ENCODE results near the gene PDILT.

Gene PDILT

DNA sequence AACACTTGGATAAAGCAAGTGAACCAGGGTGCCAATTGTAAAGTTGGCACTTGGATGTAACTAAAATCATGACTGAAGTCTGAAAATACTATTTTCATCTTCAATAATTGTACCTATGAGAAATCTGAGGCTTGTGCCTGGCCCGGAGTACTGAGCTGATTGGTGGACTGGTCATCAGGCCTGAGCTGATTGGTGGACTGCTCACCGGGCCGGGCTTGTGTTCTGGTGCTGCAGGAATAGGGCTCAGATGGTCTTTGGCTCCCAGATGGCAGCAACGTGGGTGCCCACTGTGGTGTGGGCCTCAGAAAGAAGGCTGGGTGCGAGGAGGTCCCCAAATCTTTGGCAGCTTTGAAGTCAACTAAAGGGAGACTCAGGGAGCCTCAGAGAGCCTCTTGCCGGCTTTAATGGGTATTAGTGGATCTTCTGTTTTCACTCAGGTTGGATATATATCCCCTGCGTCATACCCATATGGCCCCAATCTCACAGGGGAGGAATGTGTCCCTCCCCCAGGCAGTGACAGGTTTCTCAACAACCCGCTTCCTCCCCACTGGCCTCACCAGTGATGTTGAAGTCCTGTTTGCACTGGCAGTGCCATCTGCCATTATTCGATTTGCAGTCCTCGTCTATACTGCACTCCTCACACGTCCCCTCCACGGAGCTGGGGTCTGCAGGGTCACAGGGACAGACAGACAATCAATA lies 56.7 kb downstream of the PDILT start:
- no peaks in the 10 kb centered on the region for H3K9me3 ChIP-seq (ENCODE audit: low read length)
- H3K9me2 ChIP-seq (ENCODE audit: low read depth, low read length) = no peaks in the 10 kb centered on the region
- no peaks in the 10 kb centered on the region for H3K79me2 ChIP-seq (ENCODE audit: insufficient read depth, low read length)
- no peaks in the 10 kb centered on the region for H3K36me3 ChIP-seq (ENCODE audit: insufficient read depth, low read length)
- no peak overlapping the region for H3K9ac ChIP-seq (ENCODE audit: low read length)
- H3F3A ChIP-seq (ENCODE audit: insufficient read depth, low read length) = no peaks in the 10 kb centered on the region
- no peak overlapping the region for H3K27ac ChIP-seq (ENCODE audit: low read depth, low read length, poor library complexity, severe bottlenecking)
- H3K4me3 ChIP-seq (ENCODE audit: low read depth, low read length, poor library complexity, severe bottlenecking) = no peak overlapping the region
- H2AFZ ChIP-seq (ENCODE audit: low read length) = no peak overlapping the region
- no peaks in the 10 kb centered on the region for H3K4me1 ChIP-seq (ENCODE audit: insufficient read depth, low read length, severe bottlenecking)
- TF ChIP-seq EZH2 (IDR thresholded peaks at IDR 0.05; ENCODE audit: borderline replicate concordance, low read length) = no peak
- TF ChIP-seq, protein P1, sequence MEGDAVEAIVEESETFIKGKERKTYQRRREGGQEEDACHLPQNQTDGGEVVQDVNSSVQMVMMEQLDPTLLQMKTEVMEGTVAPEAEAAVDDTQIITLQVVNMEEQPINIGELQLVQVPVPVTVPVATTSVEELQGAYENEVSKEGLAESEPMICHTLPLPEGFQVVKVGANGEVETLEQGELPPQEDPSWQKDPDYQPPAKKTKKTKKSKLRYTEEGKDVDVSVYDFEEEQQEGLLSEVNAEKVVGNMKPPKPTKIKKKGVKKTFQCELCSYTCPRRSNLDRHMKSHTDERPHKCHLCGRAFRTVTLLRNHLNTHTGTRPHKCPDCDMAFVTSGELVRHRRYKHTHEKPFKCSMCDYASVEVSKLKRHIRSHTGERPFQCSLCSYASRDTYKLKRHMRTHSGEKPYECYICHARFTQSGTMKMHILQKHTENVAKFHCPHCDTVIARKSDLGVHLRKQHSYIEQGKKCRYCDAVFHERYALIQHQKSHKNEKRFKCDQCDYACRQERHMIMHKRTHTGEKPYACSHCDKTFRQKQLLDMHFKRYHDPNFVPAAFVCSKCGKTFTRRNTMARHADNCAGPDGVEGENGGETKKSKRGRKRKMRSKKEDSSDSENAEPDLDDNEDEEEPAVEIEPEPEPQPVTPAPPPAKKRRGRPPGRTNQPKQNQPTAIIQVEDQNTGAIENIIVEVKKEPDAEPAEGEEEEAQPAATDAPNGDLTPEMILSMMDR (IDR thresholded peaks at IDR 0.05; ENCODE audit: low read length) = no peak
- H4K20me1 ChIP-seq (ENCODE audit: insufficient read depth, low read length) = no peaks in the 10 kb centered on the region
- H3K4me2 ChIP-seq (ENCODE audit: low read length) = no peak overlapping the region
- H3K27me3 ChIP-seq (ENCODE audit: insufficient read depth, low read length) = no peaks in the 10 kb centered on the region

DNA sequence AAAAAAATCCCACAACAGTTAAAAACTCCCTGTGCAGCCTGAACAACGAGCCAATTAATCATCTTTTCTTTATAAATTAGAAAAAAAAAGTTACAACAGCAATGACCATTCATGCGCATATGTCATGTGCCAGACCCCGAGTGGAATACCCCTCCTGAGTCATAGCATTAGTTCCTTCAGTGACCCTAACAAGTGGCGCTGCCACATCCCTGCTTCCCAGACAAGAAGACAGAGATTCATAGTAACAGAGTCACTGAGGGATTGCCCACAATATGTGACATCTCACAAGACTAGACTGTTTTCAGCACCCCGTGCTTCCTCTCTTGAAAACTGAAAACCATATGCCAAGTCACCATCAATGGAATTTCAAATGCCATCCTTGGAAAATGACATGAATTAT lies 59.9 kb downstream of the PDILT start:
- no peaks in the 10 kb centered on the region for H3F3A ChIP-seq (ENCODE audit: insufficient read depth, low read length)
- no peak for TF ChIP-seq EZH2 (IDR thresholded peaks at IDR 0.05; ENCODE audit: borderline replicate concordance, low read length)
- TF ChIP-seq, protein P1 (IDR thresholded peaks at IDR 0.05; ENCODE audit: low read length) = no peak
- H3K9me3 ChIP-seq (ENCODE audit: low read length) = no peaks in the 10 kb centered on the region
- no peak overlapping the region for H3K9ac ChIP-seq (ENCODE audit: low read length)
- no peaks in the 10 kb centered on the region for H3K36me3 ChIP-seq (ENCODE audit: insufficient read depth, low read length)
- no peaks in the 10 kb centered on the region for H3K9me2 ChIP-seq (ENCODE audit: low read depth, low read length)
- H3K4me1 ChIP-seq (ENCODE audit: insufficient read depth, low read length, severe bottlenecking) = no peaks in the 10 kb centered on the region
- no peak overlapping the region for H2AFZ ChIP-seq (ENCODE audit: low read length)
- no peak overlapping the region for H3K4me2 ChIP-seq (ENCODE audit: low read length)
- H3K79me2 ChIP-seq (ENCODE audit: insufficient read depth, low read length) = no peaks in the 10 kb centered on the region
- H3K27me3 ChIP-seq (ENCODE audit: insufficient read depth, low read length) = no peaks in the 10 kb centered on the region
- no peak overlapping the region for H3K27ac ChIP-seq (ENCODE audit: low read depth, low read length, poor library complexity, severe bottlenecking)
- H3K4me3 ChIP-seq (ENCODE audit: low read depth, low read length, poor library complexity, severe bottlenecking) = no peak overlapping the region
- no peaks in the 10 kb centered on the region for H4K20me1 ChIP-seq (ENCODE audit: insufficient read depth, low read length)

DNA sequence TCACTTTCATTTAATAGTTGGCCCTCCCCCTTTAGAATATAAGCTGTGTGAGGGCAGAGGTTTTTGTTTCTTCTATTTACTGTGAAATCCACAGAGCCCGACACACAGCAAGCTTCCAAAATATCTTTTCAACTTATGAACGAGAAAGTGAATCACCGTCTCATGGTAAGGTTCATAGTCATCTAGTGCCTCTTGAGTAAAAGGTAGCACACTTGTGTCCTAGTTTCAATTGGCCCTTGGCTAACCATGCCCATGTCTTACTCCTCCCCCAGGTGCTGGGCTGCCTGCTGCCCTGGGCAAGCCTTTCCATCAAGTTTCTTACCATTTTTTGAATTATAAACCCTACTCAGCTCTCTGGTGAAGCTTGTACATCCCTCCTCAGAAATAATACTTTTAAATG lies 64.8 kb downstream of the PDILT start:
- no peaks in the 10 kb centered on the region for H3F3A ChIP-seq (ENCODE audit: insufficient read depth, low read length)
- no peaks in the 10 kb centered on the region for H3K9me3 ChIP-seq (ENCODE audit: low read length)
- no peak overlapping the region for H3K4me3 ChIP-seq (ENCODE audit: low read depth, low read length, poor library complexity, severe bottlenecking)
- TF ChIP-seq EZH2 (IDR thresholded peaks at IDR 0.05; ENCODE audit: borderline replicate concordance, low read length) = no peak
- TF ChIP-seq, protein P1 (IDR thresholded peaks at IDR 0.05; ENCODE audit: low read length) = no peak
- no peak overlapping the region for H3K9ac ChIP-seq (ENCODE audit: low read length)
- no peaks in the 10 kb centered on the region for H3K4me1 ChIP-seq (ENCODE audit: insufficient read depth, low read length, severe bottlenecking)
- H3K27ac ChIP-seq (ENCODE audit: low read depth, low read length, poor library complexity, severe bottlenecking) = no peak overlapping the region
- H3K4me2 ChIP-seq (ENCODE audit: low read length) = no peak overlapping the region
- H2AFZ ChIP-seq (ENCODE audit: low read length) = no peak overlapping the region
- no peaks in the 10 kb centered on the region for H3K79me2 ChIP-seq (ENCODE audit: insufficient read depth, low read length)
- no peaks in the 10 kb centered on the region for H3K27me3 ChIP-seq (ENCODE audit: insufficient read depth, low read length)
- H3K36me3 ChIP-seq (ENCODE audit: insufficient read depth, low read length) = no peaks in the 10 kb centered on the region
- no peaks in the 10 kb centered on the region for H4K20me1 ChIP-seq (ENCODE audit: insufficient read depth, low read length)
- no peaks in the 10 kb centered on the region for H3K9me2 ChIP-seq (ENCODE audit: low read depth, low read length)

Measured in OCI-LY1 (cell line).